Caco-2 (cell line): Measurements from ENCODE around the gene PARP8. TPM values are rescaled to one million over a fixed set of nuclear protein-coding genes. Genes with fewer than 3 reads are reported as not detected.

Experiments used
- BruUV-seq: library from RNA; stranded (reverse); fragments of 400-500 nt; replicated peaks from 2 replicates; lab custom pipeline; 2021; lab: Mats Ljungman, UMichigan
- CTCF ChIA-PET: fragments of 300-600 bp; sonication (Branson Sonifier 250); formaldehyde crosslinking; loops from one replicate; lab custom pipeline; 2022; ENCODE audit warnings: antibody characterized with exemption; lab: Charles Lee
- POLR2A ChIA-PET: fragments of 300-600 bp; sonication (Branson Sonifier 250); formaldehyde crosslinking; loops from one replicate; lab custom pipeline; 2022; ENCODE audit warnings: antibody characterized with exemption; lab: Charles Lee
- DNase-seq, 2 experiments: peaks; one replicate each; pipeline versions ENCODE4 v3.0.0 to v3.0.0-alpha.2; 2020 to 2022
- H3K27me3 ChIP-seq: replicated peaks from 2 replicates; pipeline ENCODE4 v1.6.0; 2011; ENCODE audit warnings: low read length; ENCODE audit not compliant: control insufficient read depth, insufficient read depth
- H3K36me3 ChIP-seq: 2 replicates; pipeline ENCODE4 v1.5.1; 2011; ENCODE audit warnings: low read length; ENCODE audit not compliant: control insufficient read depth, insufficient read depth
- H3K4me1 ChIP-seq: fragments of 250-450 bp; sonication (Bioruptor Pico); 2 replicates; pipeline ENCODE4 v1.5.1; 2020; ENCODE audit warnings: mild to moderate bottlenecking
- H3K4me3 ChIP-seq: 2 replicates; pipeline ENCODE4 v1.5.1; 2011; ENCODE audit warnings: low read depth, mild to moderate bottlenecking, control low read depth, low read length
- H3K9me3 ChIP-seq: fragments of 250-450 bp; sonication (Bioruptor Pico); 2 replicates; pipeline ENCODE4 v1.5.1; 2020; ENCODE audit warnings: mild to moderate bottlenecking, moderate library complexity
- H3K27ac Mint-ChIP-seq: one replicate; pipeline ENCODE4 v1.8.0; 2022; ENCODE audit warnings: mixed read lengths; ENCODE audit not compliant: unreplicated experiment
- H3K27me3 Mint-ChIP-seq: one replicate; pipeline ENCODE4 v1.8.0; 2022; ENCODE audit warnings: mixed read lengths; ENCODE audit not compliant: insufficient read depth, unreplicated experiment
- H3K36me3 Mint-ChIP-seq: one replicate; pipeline ENCODE4 v1.8.0; 2022; ENCODE audit warnings: mild to moderate bottlenecking, mixed read lengths; ENCODE audit not compliant: insufficient read depth, unreplicated experiment
- H3K4me1 Mint-ChIP-seq: one replicate; pipeline ENCODE4 v1.8.0; 2022; ENCODE audit warnings: low read depth, mixed read lengths; ENCODE audit not compliant: unreplicated experiment
- H3K4me3 Mint-ChIP-seq: one replicate; pipeline ENCODE4 v1.8.0; 2022; ENCODE audit warnings: mild to moderate bottlenecking, moderate library complexity, mixed read lengths; ENCODE audit not compliant: unreplicated experiment
- H3K9me3 Mint-ChIP-seq: one replicate; pipeline ENCODE4 v1.8.0; 2022; ENCODE audit warnings: mixed read lengths; ENCODE audit not compliant: unreplicated experiment
- intact Hi-C: fragments of 100-400 bp; cut with micrococcal nuclease; formaldehyde crosslinking; loops from one replicate; pipeline ENCODE4 v1.10.0; 2022; ENCODE audit not compliant: unreplicated experiment
- total RNA-seq: library from RNA; stranded (reverse); gene quantifications from 2 replicates; pipeline ENCODE4 v1.2.3, GENCODE V29; 2022
- TF ChIP-seq, protein P1 (sequence below), 2 experiments: fragments of 200-600 bp in 1 of 2; IDR thresholded peaks; 1 replicate in 1 of 2; 2 replicates in 1 of 2; pipeline versions ENCODE4 v1.5.1 to v1.8.0; 2011 to 2022; ENCODE audit warnings: antibody characterized with exemption in 1 of 2, control low read depth in 1 of 2, inconsistent platforms in 1 of 2, low read depth in 1 of 2, low read length in 1 of 2, mild to moderate bottlenecking in 1 of 2, moderate library complexity in 1 of 2; ENCODE audit not compliant: insufficient read depth in 1 of 2, severe bottlenecking in 1 of 2, unreplicated experiment in 1 of 2

PARP8 gene
- total RNA-seq, 1 experiment from 2014 or later: 0.79 TPM

DNA sequence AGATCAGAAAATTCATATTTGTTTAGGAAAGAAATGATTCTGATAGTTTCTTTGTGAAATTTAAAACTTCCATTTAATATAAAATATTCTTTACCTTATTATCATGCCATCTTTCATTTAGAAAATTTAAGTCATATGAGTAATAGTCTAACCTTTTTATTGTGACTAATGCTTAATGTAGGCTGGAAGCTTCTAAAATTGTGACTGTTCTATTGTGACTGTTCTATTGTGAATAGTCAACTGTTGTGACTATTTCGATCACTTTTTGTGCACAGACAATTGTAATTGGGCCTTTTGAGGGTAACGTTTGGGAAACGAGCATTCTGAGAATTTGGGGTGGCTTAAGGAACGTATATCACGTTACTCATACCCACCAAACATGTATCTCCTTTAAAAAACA is 100.0 kb downstream of the PARP8 start:
- no peak for DNase-seq
- Histone ChIP-seq H3K4me1 (no peaks in the 10 kb centered on the region), H3K36me3 (no peaks in the 10 kb centered on the region), H3K9me3 (no peaks in the 10 kb centered on the region), H3K4me3 (no peak overlapping the region), H3K27me3 (no peaks in the 10 kb centered on the region)
- POLR2A ChIA-PET: interaction anchor here (0.6 kb wide), 1 partner anchor 639 kb away, joined by 3 read pairs; no protein-coding TSS in a partner anchor
- H3K36me3 Mint-ChIP-seq: no peaks in the 10 kb centered on the region
- no peak overlapping the region for H3K4me3 Mint-ChIP-seq
- no peaks in the 10 kb centered on the region for H3K9me3 Mint-ChIP-seq
- TF ChIP-seq, protein P1, sequence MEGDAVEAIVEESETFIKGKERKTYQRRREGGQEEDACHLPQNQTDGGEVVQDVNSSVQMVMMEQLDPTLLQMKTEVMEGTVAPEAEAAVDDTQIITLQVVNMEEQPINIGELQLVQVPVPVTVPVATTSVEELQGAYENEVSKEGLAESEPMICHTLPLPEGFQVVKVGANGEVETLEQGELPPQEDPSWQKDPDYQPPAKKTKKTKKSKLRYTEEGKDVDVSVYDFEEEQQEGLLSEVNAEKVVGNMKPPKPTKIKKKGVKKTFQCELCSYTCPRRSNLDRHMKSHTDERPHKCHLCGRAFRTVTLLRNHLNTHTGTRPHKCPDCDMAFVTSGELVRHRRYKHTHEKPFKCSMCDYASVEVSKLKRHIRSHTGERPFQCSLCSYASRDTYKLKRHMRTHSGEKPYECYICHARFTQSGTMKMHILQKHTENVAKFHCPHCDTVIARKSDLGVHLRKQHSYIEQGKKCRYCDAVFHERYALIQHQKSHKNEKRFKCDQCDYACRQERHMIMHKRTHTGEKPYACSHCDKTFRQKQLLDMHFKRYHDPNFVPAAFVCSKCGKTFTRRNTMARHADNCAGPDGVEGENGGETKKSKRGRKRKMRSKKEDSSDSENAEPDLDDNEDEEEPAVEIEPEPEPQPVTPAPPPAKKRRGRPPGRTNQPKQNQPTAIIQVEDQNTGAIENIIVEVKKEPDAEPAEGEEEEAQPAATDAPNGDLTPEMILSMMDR (IDR thresholded peaks at IDR 0.05; ENCODE audit: insufficient read depth in 1 of 2, low read depth in 1 of 2, low read length in 1 of 2, severe bottlenecking in 1 of 2, unreplicated experiment in 1 of 2): no peak
- H3K4me1 Mint-ChIP-seq: no peaks in the 10 kb centered on the region
- no peaks in the 10 kb centered on the region for H3K27me3 Mint-ChIP-seq
- intact Hi-C loops: no loop called here
- no peak overlapping the region for H3K27ac Mint-ChIP-seq
- no TSS peak for BruUV-seq
- CTCF ChIA-PET: no interaction called here

DNA sequence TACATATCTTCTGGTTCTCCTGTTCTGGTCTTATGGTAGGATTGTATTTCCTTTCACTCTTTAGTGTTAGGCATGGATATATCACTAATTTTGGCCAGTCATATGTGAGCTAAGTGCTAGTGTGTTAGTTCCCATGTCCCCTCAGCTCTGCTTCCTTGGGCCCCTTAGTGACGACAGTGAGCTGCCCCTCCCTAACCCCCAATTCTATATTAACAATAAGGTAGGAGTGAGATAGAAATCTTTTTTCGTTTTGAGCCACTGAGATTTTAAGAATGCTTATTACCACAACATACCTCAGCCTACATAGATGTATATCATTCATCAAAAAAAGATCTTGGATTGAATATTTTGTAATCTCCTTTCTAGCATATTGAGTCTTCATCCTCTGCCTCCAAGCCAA is 100.5 kb downstream of the PARP8 start:
- Mint-ChIP-seq H3K36me3 (no peaks in the 10 kb centered on the region), H3K4me1 (no peaks in the 10 kb centered on the region), H3K27ac (no peak overlapping the region), H3K9me3 (no peaks in the 10 kb centered on the region), H3K4me3 (no peak overlapping the region), H3K27me3 (no peaks in the 10 kb centered on the region)
- TF ChIP-seq, protein P1 (IDR thresholded peaks at IDR 0.05; ENCODE audit: insufficient read depth in 1 of 2, low read depth in 1 of 2, low read length in 1 of 2, severe bottlenecking in 1 of 2, unreplicated experiment in 1 of 2): no peak
- Histone ChIP-seq H3K4me1 (no peaks in the 10 kb centered on the region), H3K36me3 (no peaks in the 10 kb centered on the region), H3K27me3 (no peaks in the 10 kb centered on the region), H3K4me3 (no peak overlapping the region), H3K9me3 (no peaks in the 10 kb centered on the region)
- ChIA-PET POLR2A (no interaction called here), CTCF (interaction anchor here (0.9 kb wide), 1 partner anchor 16 kb away, joined by 3 read pairs; no protein-coding TSS in a partner anchor)
- DNase-seq: no peak
- no TSS peak for BruUV-seq
- intact Hi-C loops: no loop called here

DNA sequence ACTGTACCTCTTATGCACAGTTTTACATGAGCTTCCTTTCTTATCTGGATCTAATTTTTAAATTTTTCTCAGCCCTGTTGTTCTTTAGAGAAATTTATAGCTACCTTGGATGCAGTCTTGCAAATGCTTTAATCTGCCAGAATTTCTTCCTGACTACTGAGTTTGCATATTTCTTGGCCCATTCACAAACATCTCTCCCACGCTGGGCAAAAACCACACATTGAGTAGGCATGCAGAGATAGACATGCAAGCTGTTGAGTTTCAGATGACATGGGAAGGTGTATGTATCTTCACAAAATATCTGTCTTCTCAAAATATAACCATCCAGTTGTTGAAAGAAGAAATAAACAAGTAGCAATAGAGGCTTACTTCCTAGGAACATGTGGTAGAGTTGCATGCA is 101.2 kb downstream of the PARP8 start:
- POLR2A ChIA-PET: no interaction called here
- H3K9me3 ChIP-seq: no peaks in the 10 kb centered on the region
- Mint-ChIP-seq H3K4me1 (no peaks in the 10 kb centered on the region), H3K9me3 (no peaks in the 10 kb centered on the region), H3K4me3 (no peak overlapping the region), H3K27ac (no peak overlapping the region), H3K27me3 (no peaks in the 10 kb centered on the region), H3K36me3 (no peaks in the 10 kb centered on the region)
- H3K36me3 ChIP-seq: no peaks in the 10 kb centered on the region
- H3K27me3 ChIP-seq: no peaks in the 10 kb centered on the region
- DNase-seq: no peak
- CTCF ChIA-PET: interaction anchor here (0.9 kb wide), 1 partner anchor 16 kb away, joined by 3 read pairs; no protein-coding TSS in a partner anchor
- no peaks in the 10 kb centered on the region for H3K4me1 ChIP-seq
- TF ChIP-seq, protein P1 (IDR thresholded peaks at IDR 0.05; ENCODE audit: insufficient read depth in 1 of 2, low read depth in 1 of 2, low read length in 1 of 2, severe bottlenecking in 1 of 2, unreplicated experiment in 1 of 2): no peak
- H3K4me3 ChIP-seq: no peak overlapping the region
- BruUV-seq: no TSS peak
- intact Hi-C loops: no loop called here
